Tibial artery (tissue), 4 donors: ENCODE data around the gene TM2D3.

ENCODE experiments used
- DNase-seq, 2 donors: peaks; one replicate each; pipeline ENCODE4 v3.0.0-alpha.2; 2019
- H3K27ac ChIP-seq, 2 donors: fragments of 200-600 bp; sonication (generic) in 1 of 2; 1 replicate in 1 of 2; 2 replicates in 1 of 2; pipeline ENCODE4 v1.5.1; 2018 to 2019; ENCODE audit warnings: mild to moderate bottlenecking in 1 of 2
- H3K27me3 ChIP-seq, 2 donors: fragments of 200-600 bp; sonication (generic) in 1 of 2; one replicate each; pipeline versions ENCODE4 v1.5.1 to v1.6.0; 2016 to 2019
- H3K36me3 ChIP-seq, 3 donors: fragments of 200-600 bp; sonication (generic) in 2 of 3; one replicate each; pipeline ENCODE4 v1.5.1; 2016 to 2019; ENCODE audit warnings: mild to moderate bottlenecking in 2 of 3
- H3K4me1 ChIP-seq, 4 donors: fragments of 200-600 bp; sonication (generic) in 2 of 4; 1 replicate in 3 of 4; 2 replicates in 1 of 4; pipeline ENCODE4 v1.5.1; 2016 to 2019
- H3K4me3 ChIP-seq, 2 donors: fragments of 200-600 bp; sonication (generic) in 1 of 2; 1 replicate in 1 of 2; 2 replicates in 1 of 2; pipeline ENCODE4 v1.5.1; 2018 to 2019; ENCODE audit warnings: mild to moderate bottlenecking in 2 of 2
- H3K9me3 ChIP-seq, 3 donors: fragments of 200-600 bp; sonication (generic) in 1 of 3; one replicate each; pipeline ENCODE4 v1.5.1; 2016 to 2019
- intact Hi-C: fragments of 100-400 bp; cut with DNase I; formaldehyde crosslinking; loops from one replicate; pipeline ENCODE4 v1.15.0; 2023; ENCODE audit warnings: low total_unique reads
- TF ChIP-seq, protein P1 (sequence below), 2 experiments: fragments of 200-600 bp in 1 of 2; fragments of 450-650 bp in 1 of 2; IDR thresholded peaks; one replicate each; pipeline ENCODE4 v1.5.1; 2017 to 2019; ENCODE audit warnings: antibody characterized with exemption in 2 of 2, mild to moderate bottlenecking in 1 of 2, moderate library complexity in 1 of 2

Gene TM2D3

DNA sequence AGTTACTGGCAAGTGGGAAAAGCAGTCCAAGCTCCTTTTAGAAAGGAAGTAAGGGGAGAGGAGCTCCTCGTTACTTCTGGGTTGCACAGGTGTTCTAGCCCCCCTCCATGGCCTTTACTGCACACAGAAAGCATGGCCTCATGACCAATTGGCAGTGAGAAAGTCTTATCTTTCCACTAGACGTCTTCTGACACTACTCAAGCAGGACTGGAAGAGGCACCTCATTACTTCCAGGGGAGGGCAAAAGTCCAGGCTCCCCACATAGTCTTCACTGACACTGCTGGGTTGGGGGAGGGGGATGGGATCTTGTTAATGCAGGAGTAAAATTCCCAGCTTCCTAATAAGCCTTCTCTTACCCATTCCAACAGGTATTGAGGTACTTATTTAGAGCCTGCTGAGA, 27.6 kb upstream of the TM2D3 start:
- no peak overlapping the region for H3K27ac ChIP-seq
- no peaks in the 10 kb centered on the region for H3K27me3 ChIP-seq
- H3K9me3 ChIP-seq = no peaks in the 10 kb centered on the region
- peaks cover 47 to 58% (median 51%) of the 10 kb centered on the region in 3 donors for H3K36me3 ChIP-seq
- no peaks in the 10 kb centered on the region for H3K4me1 ChIP-seq
- TF ChIP-seq, protein P1, sequence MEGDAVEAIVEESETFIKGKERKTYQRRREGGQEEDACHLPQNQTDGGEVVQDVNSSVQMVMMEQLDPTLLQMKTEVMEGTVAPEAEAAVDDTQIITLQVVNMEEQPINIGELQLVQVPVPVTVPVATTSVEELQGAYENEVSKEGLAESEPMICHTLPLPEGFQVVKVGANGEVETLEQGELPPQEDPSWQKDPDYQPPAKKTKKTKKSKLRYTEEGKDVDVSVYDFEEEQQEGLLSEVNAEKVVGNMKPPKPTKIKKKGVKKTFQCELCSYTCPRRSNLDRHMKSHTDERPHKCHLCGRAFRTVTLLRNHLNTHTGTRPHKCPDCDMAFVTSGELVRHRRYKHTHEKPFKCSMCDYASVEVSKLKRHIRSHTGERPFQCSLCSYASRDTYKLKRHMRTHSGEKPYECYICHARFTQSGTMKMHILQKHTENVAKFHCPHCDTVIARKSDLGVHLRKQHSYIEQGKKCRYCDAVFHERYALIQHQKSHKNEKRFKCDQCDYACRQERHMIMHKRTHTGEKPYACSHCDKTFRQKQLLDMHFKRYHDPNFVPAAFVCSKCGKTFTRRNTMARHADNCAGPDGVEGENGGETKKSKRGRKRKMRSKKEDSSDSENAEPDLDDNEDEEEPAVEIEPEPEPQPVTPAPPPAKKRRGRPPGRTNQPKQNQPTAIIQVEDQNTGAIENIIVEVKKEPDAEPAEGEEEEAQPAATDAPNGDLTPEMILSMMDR (IDR thresholded peaks at IDR 0.05) = no peak
- H3K4me3 ChIP-seq = no peak overlapping the region
- intact Hi-C loops = no loop called here
- DNase-seq = no peak

DNA sequence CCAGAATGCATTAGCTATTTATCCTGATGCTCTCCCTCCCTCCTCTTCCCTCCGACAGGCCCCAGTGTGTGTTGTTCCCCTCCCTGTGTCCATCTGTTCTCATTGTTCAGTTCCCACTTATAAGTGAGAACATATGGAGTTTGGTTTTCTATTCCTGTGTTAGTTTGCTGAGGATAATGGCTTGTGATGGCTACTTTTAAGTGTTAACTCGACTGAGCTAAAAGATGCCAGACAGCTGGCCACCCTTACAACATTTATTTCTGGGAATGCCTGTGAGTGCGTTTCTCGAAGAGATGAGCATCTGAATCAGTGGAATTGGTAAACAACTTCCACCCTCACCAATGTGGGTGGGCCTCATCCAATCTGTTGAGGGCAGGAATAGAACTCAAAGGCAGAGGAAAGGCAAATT, 24.7 kb upstream of the TM2D3 start:
- TF ChIP-seq, protein P1 (IDR thresholded peaks at IDR 0.05) = no peak
- Histone ChIP-seq H3K4me1 (peaks cover 0 to 4% (median 0%) of the 10 kb centered on the region in 4 donors), H3K36me3 (peaks cover 56 to 63% (median 57%) of the 10 kb centered on the region in 3 donors), H3K27me3 (no peaks in the 10 kb centered on the region), H3K4me3 (no peak overlapping the region), H3K9me3 (no peaks in the 10 kb centered on the region), H3K27ac (no peak overlapping the region)
- intact Hi-C loops = no loop called here
- no peak for DNase-seq

DNA sequence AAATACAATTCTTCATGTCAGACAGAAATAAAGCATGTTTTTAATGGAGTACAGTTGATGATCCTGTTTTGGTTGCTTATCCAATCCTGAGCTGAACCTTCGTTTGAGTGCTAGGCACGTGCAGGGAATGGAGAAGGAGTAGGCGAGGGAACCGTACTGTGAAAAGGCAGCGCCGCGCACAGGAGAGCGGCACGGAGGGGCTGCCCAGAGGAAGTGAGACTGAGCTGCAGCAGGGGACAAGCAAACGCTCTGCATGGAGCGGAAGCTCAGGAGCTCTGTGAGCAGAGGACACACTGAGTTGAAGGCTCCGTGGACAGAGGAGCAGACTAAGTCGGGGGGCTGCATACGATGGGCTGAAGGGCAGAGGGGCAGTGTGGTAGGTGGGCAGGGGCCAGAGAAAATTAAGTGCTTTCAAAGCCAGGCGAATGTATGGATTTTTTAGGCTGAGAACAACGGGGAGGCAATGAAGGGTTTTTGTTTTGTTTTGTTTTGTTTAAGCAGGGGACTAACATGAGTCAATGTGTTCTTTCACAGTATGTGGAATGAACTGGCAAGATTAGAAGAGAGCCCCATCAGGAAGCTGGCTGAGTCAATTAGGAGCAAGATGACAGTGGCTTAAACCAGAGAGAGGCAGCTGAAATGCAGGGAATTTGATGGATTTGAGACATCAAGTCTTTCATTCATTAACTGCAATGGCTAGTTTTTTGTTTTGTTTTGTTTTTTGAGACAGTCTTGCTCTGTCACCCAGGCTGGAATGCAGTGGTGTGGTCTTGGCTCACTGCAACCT, 23.8 kb upstream of the TM2D3 start:
- H3K4me1 ChIP-seq = peaks cover 0 to 4% (median 0%) of the 10 kb centered on the region in 4 donors
- no peak for DNase-seq
- TF ChIP-seq, protein P1 (IDR thresholded peaks at IDR 0.05) = no peak
- H3K9me3 ChIP-seq = no peaks in the 10 kb centered on the region
- no peak overlapping the region for H3K4me3 ChIP-seq
- intact Hi-C loops = no loop called here
- H3K27me3 ChIP-seq = no peaks in the 10 kb centered on the region
- no peak overlapping the region for H3K27ac ChIP-seq
- H3K36me3 ChIP-seq = peaks cover 53 to 66% (median 65%) of the 10 kb centered on the region in 3 donors

DNA sequence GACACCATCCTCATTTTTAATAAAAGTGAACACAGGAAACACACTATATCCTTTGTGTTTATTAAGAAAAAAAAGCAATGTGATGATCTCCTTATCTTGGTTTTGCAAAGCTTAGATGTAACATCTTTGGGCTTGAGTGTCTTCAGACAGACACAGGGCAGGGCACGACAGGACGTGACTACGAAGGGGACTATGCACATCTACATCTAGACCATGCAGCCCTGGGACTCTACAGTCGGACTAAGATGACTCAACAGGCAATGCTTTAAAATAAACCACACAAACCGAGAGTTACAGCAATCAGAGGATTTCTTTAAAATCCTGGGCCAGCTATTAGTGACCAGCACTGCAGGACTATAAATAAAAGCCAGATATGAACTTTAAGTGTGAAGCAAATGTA, 22.8 kb upstream of the TM2D3 start:
- Histone ChIP-seq H3K4me1 (peaks cover 0 to 4% (median 0%) of the 10 kb centered on the region in 4 donors), H3K36me3 (peaks cover 58 to 72% (median 60%) of the 10 kb centered on the region in 3 donors), H3K9me3 (no peaks in the 10 kb centered on the region), H3K27me3 (no peaks in the 10 kb centered on the region), H3K4me3 (no peak overlapping the region), H3K27ac (no peak overlapping the region)
- intact Hi-C loops = no loop called here
- TF ChIP-seq, protein P1 (IDR thresholded peaks at IDR 0.05) = no peak
- DNase-seq = no peak

DNA sequence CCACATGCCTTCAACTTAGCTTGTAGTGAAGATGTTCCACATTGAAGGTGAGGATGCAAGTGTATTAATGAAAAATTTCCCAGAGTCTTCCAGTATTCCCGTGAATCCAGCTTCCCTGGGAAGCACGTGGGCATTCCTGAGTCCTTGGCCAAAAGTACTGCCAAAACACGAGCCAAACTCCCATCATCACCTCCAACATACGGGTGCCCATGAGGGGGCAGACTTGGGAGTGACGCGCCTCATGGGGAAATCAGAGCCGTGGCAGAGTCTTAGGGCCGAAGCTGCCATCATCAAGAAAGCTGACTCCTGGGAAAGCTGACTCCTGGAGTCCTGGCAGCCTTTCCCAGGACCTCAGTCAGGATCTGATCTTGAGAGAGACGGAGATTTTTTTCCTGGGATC, 20.1 kb upstream of the TM2D3 start:
- H3K4me3 ChIP-seq = no peak overlapping the region
- H3K36me3 ChIP-seq = peaks cover 41 to 89% (median 71%) of the 10 kb centered on the region in 3 donors

More for the DNA sequence above, 20.1 kb upstream of the TM2D3 start:
- DNase-seq = no peak
- TF ChIP-seq, protein P1 (IDR thresholded peaks at IDR 0.05) = no peak
- Histone ChIP-seq H3K9me3 (no peaks in the 10 kb centered on the region), H3K4me1 (peaks cover 0 to 4% (median 0%) of the 10 kb centered on the region in 4 donors), H3K27me3 (no peaks in the 10 kb centered on the region), H3K27ac (peak overlapping the region; percentile 18 to 39)
- intact Hi-C loops = no loop called here
